MCF 10A (cell line): ENCODE results near the gene MCM9. TPM values are rescaled to one million over a fixed set of nuclear protein-coding genes. Genes with fewer than 3 reads are reported as not detected.
A peak's percentile ranks its signal among the peaks of the same experiment; 100 is the strongest.
"Not testable (repeated sequence)": the region's sequence is repeated elsewhere in the genome, so short reads cannot be mapped to it uniquely, and the experiment has no call there.

Experiments used
- BruUV-seq: library from RNA; stranded (reverse); fragments of 400-500 nt; replicated peaks from 2 replicates; lab custom pipeline; 2021; lab: Mats Ljungman, UMichigan
- CTCF ChIA-PET: fragments of 300-600 bp; sonication (Branson Sonifier 250); formaldehyde crosslinking; extraction: SDS; loops from one replicate; lab custom pipeline; 2021; ENCODE audit warnings: antibody characterized with exemption, inconsistent platforms; lab: Yijun Ruan, JAX
- POLR2A ChIA-PET: fragments of 300-600, 350-650 bp; sonication (Branson Sonifier 250); formaldehyde crosslinking; extraction: SDS; loops from one replicate; lab custom pipeline; 2020; ENCODE audit warnings: antibody characterized with exemption, inconsistent platforms; lab: Yijun Ruan, JAX
- DNase-seq: peaks from one replicate; pipeline ENCODE4 v3.0.0-alpha.2; 2018; ENCODE audit not compliant: unreplicated experiment
- H3K27ac Mint-ChIP-seq: one replicate; pipeline ENCODE4 v1.8.0; 2022; ENCODE audit warnings: mild to moderate bottlenecking, low read depth, mixed read lengths; ENCODE audit not compliant: unreplicated experiment
- H3K27me3 Mint-ChIP-seq: one replicate; pipeline ENCODE4 v1.8.0; 2022; ENCODE audit warnings: mixed read lengths; ENCODE audit not compliant: insufficient read depth, unreplicated experiment
- H3K36me3 Mint-ChIP-seq: one replicate; pipeline ENCODE4 v1.8.0; 2022; ENCODE audit warnings: mild to moderate bottlenecking, moderate library complexity, mixed read lengths; ENCODE audit not compliant: insufficient read depth, unreplicated experiment
- H3K4me1 Mint-ChIP-seq: one replicate; pipeline ENCODE4 v1.8.0; 2022; ENCODE audit warnings: mixed read lengths; ENCODE audit not compliant: insufficient read depth, unreplicated experiment
- H3K4me3 Mint-ChIP-seq: one replicate; pipeline ENCODE4 v1.8.0; 2022; ENCODE audit warnings: mild to moderate bottlenecking, moderate library complexity, mixed read lengths; ENCODE audit not compliant: unreplicated experiment
- H3K9me3 Mint-ChIP-seq: one replicate; pipeline ENCODE4 v1.8.0; 2022; ENCODE audit warnings: mixed read lengths; ENCODE audit not compliant: unreplicated experiment
- CTCF ChIP-seq: fragments of 200-600 bp; IDR thresholded peaks from one replicate; pipeline ENCODE4 v1.8.0; 2022; ENCODE audit warnings: antibody characterized with exemption, mild to moderate bottlenecking; ENCODE audit not compliant: unreplicated experiment
- intact Hi-C: fragments of 100-400 bp; cut with micrococcal nuclease; formaldehyde crosslinking; loops from 2 replicates; pipeline ENCODE4 v1.14.1; 2022
- total RNA-seq: library from RNA; stranded (reverse); gene quantifications from 2 replicates; pipeline ENCODE4 v1.2.3, GENCODE V29; 2022

MCM9 gene
- total RNA-seq, 1 experiment from 2014 or later = 13.0 TPM

GRCh38 chr6:118768441-118768840 is 166.5 kb downstream of the MCM9 start:
- TF ChIP-seq CTCF = no peak
- DNase-seq = no peak
- CTCF ChIA-PET = interaction anchor here (0.6 kb wide), 1 partner anchor 128 kb away, joined by 3 read pairs; no protein-coding TSS in a partner anchor
- BruUV-seq = no TSS peak
- intact Hi-C loops = no loop called here
- Mint-ChIP-seq H3K27me3 (no peaks in the 10 kb centered on the region), H3K36me3 (no peaks in the 10 kb centered on the region), H3K27ac (no peak overlapping the region), H3K9me3 (peaks cover 6% of the 10 kb centered on the region), H3K4me3 (no peak overlapping the region), H3K4me1 (peaks cover 6% of the 10 kb centered on the region)
- POLR2A ChIA-PET = no interaction called here

GRCh38 chr6:118765316-118765715 is 169.6 kb downstream of the MCM9 start:
- H3K27me3 Mint-ChIP-seq, CTCF ChIA-PET, H3K4me1 Mint-ChIP-seq, intact Hi-C loops, H3K4me3 Mint-ChIP-seq, H3K9me3 Mint-ChIP-seq, H3K27ac Mint-ChIP-seq, BruUV-seq, H3K36me3 Mint-ChIP-seq: not testable (repeated sequence)
- DNase-seq = peak; percentile 18
- POLR2A ChIA-PET = interaction anchor here (0.6 kb wide), 1 partner anchor 123 kb away, joined by 3 read pairs; no protein-coding TSS in a partner anchor

- Mint-ChIP-seq H3K27me3 (no peaks in the 10 kb centered on the region), H3K9me3 (peaks cover 6% of the 10 kb centered on the region), H3K27ac (no peak overlapping the region), H3K4me1 (peaks cover 6% of the 10 kb centered on the region), H3K36me3 (no peaks in the 10 kb centered on the region), H3K4me3 (no peak overlapping the region)
- DNase-seq = no peak
- intact Hi-C loops = no loop called here
- no TSS peak for BruUV-seq
- CTCF ChIA-PET = interaction anchor here (0.6 kb wide), 1 partner anchor 12 kb away, joined by 3 read pairs; no protein-coding TSS in a partner anchor
- POLR2A ChIA-PET = interaction anchor here (0.6 kb wide), 1 partner anchor 123 kb away, joined by 3 read pairs; no protein-coding TSS in a partner anchor
- no peak for TF ChIP-seq CTCF
These were observed 170.2 kb downstream of the MCM9 start for GRCh38 chr6:118764766-118765165.

Other genes starting within 250 kb of the MCM9 start
- 30.4 and 36.4 TPM in 2 replicates for gene ASF1A, start 41.0 kb downstream of the MCM9 start, total RNA-seq
- 1.3 and 2.2 TPM in 2 replicates for gene FAM184A, start 143.5 kb upstream of the MCM9 start, total RNA-seq